H7 (cell line): ENCODE results near the gene LRRC17. TPM values are rescaled to one million over a fixed set of nuclear protein-coding genes. Genes with fewer than 3 reads are reported as not detected.
"Not testable (repeated sequence)": the region's sequence is repeated elsewhere in the genome, so short reads cannot be mapped to it uniquely, and the experiment has no call there.

Experiments
- DNase-seq: peaks from one replicate; pipeline ENCODE4 v3.0.0; 2012
- H3K27me3 ChIP-seq: 2 replicates; pipeline ENCODE4 v1.6.0; 2011; ENCODE audit warnings: mild to moderate bottlenecking, low read length; ENCODE audit not compliant: control insufficient read depth, insufficient read depth
- H3K36me3 ChIP-seq: replicated peaks from 2 replicates; pipeline ENCODE4 v1.5.1; 2011; ENCODE audit warnings: low read length; ENCODE audit not compliant: control insufficient read depth, insufficient read depth
- H3K4me3 ChIP-seq: 2 replicates; pipeline ENCODE4 v1.5.1; 2011; ENCODE audit warnings: low read depth, mild to moderate bottlenecking, control low read depth, low read length, moderate library complexity; ENCODE audit not compliant: insufficient read depth
- total RNA-seq: library from RNA; depleted of rRNA; stranded (reverse); fragments of >200 nt; shearing (Covaris generic); gene quantifications from 2 replicates; pipeline ENCODE4 v1.2.3, GENCODE V29; 2014

LRRC17 gene
- total RNA-seq, 1 experiment from 2014 or later: 1.0 TPM

- no peak for DNase-seq
- Histone ChIP-seq H3K27me3 (no peaks in the 10 kb centered on the region), H3K4me3 (no peak overlapping the region), H3K36me3 (no peaks in the 10 kb centered on the region)
Measured at GRCh38 chr7:102943423-102944169, 30.8 kb downstream of the LRRC17 start.

- no peaks in the 10 kb centered on the region for H3K36me3 ChIP-seq
- no peak overlapping the region for H3K4me3 ChIP-seq
- DNase-seq: no peak
- H3K27me3 ChIP-seq: no peaks in the 10 kb centered on the region
Measured at GRCh38 chr7:102944241-102944640, 31.4 kb downstream of the LRRC17 start.

- no peaks in the 10 kb centered on the region for H3K36me3 ChIP-seq
- DNase-seq: no peak
- no peak overlapping the region for H3K4me3 ChIP-seq
- H3K27me3 ChIP-seq: no peaks in the 10 kb centered on the region
Measured at GRCh38 chr7:102951839-102952238, 39.0 kb downstream of the LRRC17 start.

- no peaks in the 10 kb centered on the region for H3K27me3 ChIP-seq
- no peak for DNase-seq
- no peaks in the 10 kb centered on the region for H3K36me3 ChIP-seq
- no peak overlapping the region for H3K4me3 ChIP-seq
Measured at GRCh38 chr7:102953406-102953805, 40.6 kb downstream of the LRRC17 start.

- not testable (repeated sequence) for H3K27me3 ChIP-seq, H3K36me3 ChIP-seq, H3K4me3 ChIP-seq, DNase-seq
Measured at GRCh38 chr7:102954359-102954758, 41.6 kb downstream of the LRRC17 start.

GRCh38 chr7:102958004-102958403 lies 45.2 kb downstream of the LRRC17 start:
- not testable (repeated sequence) for H3K36me3 ChIP-seq, H3K27me3 ChIP-seq, H3K4me3 ChIP-seq, DNase-seq

GRCh38 chr7:102961993-102962392 lies 49.2 kb downstream of the LRRC17 start:
- H3K4me3 ChIP-seq, H3K36me3 ChIP-seq, H3K27me3 ChIP-seq, DNase-seq: not testable (repeated sequence)

GRCh38 chr7:102966465-102966864 lies 53.7 kb downstream of the LRRC17 start:
- no peaks in the 10 kb centered on the region for H3K27me3 ChIP-seq
- no peak for DNase-seq
- no peaks in the 10 kb centered on the region for H3K36me3 ChIP-seq
- H3K4me3 ChIP-seq: no peak overlapping the region

GRCh38 chr7:102967798-102968197 lies 55.0 kb downstream of the LRRC17 start:
- Histone ChIP-seq H3K27me3 (no peaks in the 10 kb centered on the region), H3K36me3 (no peaks in the 10 kb centered on the region), H3K4me3 (no peak overlapping the region)
- no peak for DNase-seq

GRCh38 chr7:102973096-102973802 lies 60.4 kb downstream of the LRRC17 start:
- H3K36me3 ChIP-seq: no peaks in the 10 kb centered on the region
- H3K27me3 ChIP-seq: no peaks in the 10 kb centered on the region
- H3K4me3 ChIP-seq: no peak overlapping the region
- no peak for DNase-seq

GRCh38 chr7:102974366-102975236 lies 61.8 kb downstream of the LRRC17 start:
- H3K4me3 ChIP-seq: no peak overlapping the region
- DNase-seq: peak; percentile 37

GRCh38 chr7:102975854-102976253 lies 63.1 kb downstream of the LRRC17 start:
- Histone ChIP-seq H3K27me3 (no peaks in the 10 kb centered on the region), H3K4me3 (no peak overlapping the region), H3K36me3 (no peaks in the 10 kb centered on the region)
- DNase-seq: no peak

More at GRCh38 chr7:102974366-102975236, 61.8 kb downstream of the LRRC17 start:
- H3K36me3 ChIP-seq: no peaks in the 10 kb centered on the region
- no peaks in the 10 kb centered on the region for H3K27me3 ChIP-seq

GRCh38 chr7:102976493-102976892 lies 63.7 kb downstream of the LRRC17 start:
- Histone ChIP-seq H3K27me3 (no peaks in the 10 kb centered on the region), H3K36me3 (no peaks in the 10 kb centered on the region), H3K4me3 (no peak overlapping the region)
- no peak for DNase-seq

GRCh38 chr7:102977586-102977985 lies 64.8 kb downstream of the LRRC17 start:
- H3K4me3 ChIP-seq, DNase-seq, H3K27me3 ChIP-seq, H3K36me3 ChIP-seq: not testable (repeated sequence)
